IMR-90 (cell line): Measurements from ENCODE around the gene DENND1B. TPM values are rescaled to one million over a fixed set of nuclear protein-coding genes. Genes with fewer than 3 reads are reported as not detected.

Experiments
- ATAC-seq: fragments of 200-7000 bp; cut with Tn5 transposase; 2 replicates; pipeline ENCODE4 v1.9.1; 2020; ENCODE audit warnings: low read depth, mild to moderate bottlenecking, moderate library complexity
- BruUV-seq: library from RNA; stranded (reverse); fragments of 400-500 nt; replicated peaks from 2 replicates; lab custom pipeline; 2021; lab: Mats Ljungman, UMichigan
- CTCF ChIA-PET: fragments of 300-600 bp; formaldehyde crosslinking; extraction: SDS; loops from one replicate; lab custom pipeline; 2021; ENCODE audit warnings: antibody characterized with exemption; lab: Yijun Ruan, JAX
- POLR2A ChIA-PET: fragments of 300-600 bp; sonication (Branson Sonifier 250); formaldehyde crosslinking; loops from one replicate; lab custom pipeline; 2022; ENCODE audit warnings: antibody characterized with exemption; ENCODE audit not compliant: unreplicated experiment; lab: Charles Lee
- DNase-seq: peaks from one replicate; pipeline ENCODE4 v3.0.0; 2013
- H2AFZ ChIP-seq: replicated peaks from 2 replicates; pipeline ENCODE3; 2013; ENCODE audit warnings: low read length, mild to moderate bottlenecking; ENCODE audit not compliant: poor library complexity
- H2AK5ac ChIP-seq: 2 replicates; pipeline ENCODE4 v1.6.1; 2013; ENCODE audit warnings: low read depth, low read length, inconsistent platforms
- H2AK9ac ChIP-seq: replicated peaks from 2 replicates; pipeline ENCODE3; 2013; ENCODE audit warnings: mild to moderate bottlenecking, low read depth, low read length, moderate library complexity; ENCODE audit not compliant: poor library complexity
- H2BK120ac ChIP-seq: 2 replicates; pipeline ENCODE4 v1.6.1; 2013; ENCODE audit warnings: low read depth, low read length, inconsistent platforms
- H2BK15ac ChIP-seq: 3 replicates; pipeline ENCODE4 v1.6.1; 2013; ENCODE audit warnings: low read depth, low read length, inconsistent platforms
- H2BK20ac ChIP-seq: 2 replicates; pipeline ENCODE4 v1.6.1; 2013; ENCODE audit warnings: low read depth, mild to moderate bottlenecking, inconsistent platforms, low read length, moderate library complexity
- H2BK5ac ChIP-seq: 2 replicates; pipeline ENCODE4 v1.6.1; 2013; ENCODE audit warnings: mild to moderate bottlenecking, low read depth, low read length, inconsistent platforms; ENCODE audit not compliant: poor library complexity, severe bottlenecking
- H3K14ac ChIP-seq: replicated peaks from 2 replicates; pipeline ENCODE4 v1.6.1; 2013; ENCODE audit warnings: low read depth, low read length, inconsistent platforms
- H3K18ac ChIP-seq: 2 replicates; pipeline ENCODE4 v1.6.1; 2013; ENCODE audit warnings: low read depth, low read length, control low read depth
- H3K23ac ChIP-seq: 2 replicates; pipeline ENCODE4 v1.6.1; 2013; ENCODE audit warnings: low read depth, low read length, inconsistent platforms
- H3K27ac ChIP-seq: 2 replicates; pipeline ENCODE4 v1.5.1; 2013; ENCODE audit warnings: mild to moderate bottlenecking, control low read depth, low read length; ENCODE audit not compliant: insufficient read depth
- H3K27me3 ChIP-seq: 2 replicates; pipeline ENCODE4 v1.6.1; 2013; ENCODE audit warnings: low read length; ENCODE audit not compliant: control insufficient read depth, insufficient read depth
- H3K36me3 ChIP-seq: 2 replicates; pipeline ENCODE4 v1.6.1; 2013; ENCODE audit warnings: low read length, mixed read lengths; ENCODE audit not compliant: control insufficient read depth, insufficient read depth
- H3K4ac ChIP-seq: 2 replicates; pipeline ENCODE4 v1.6.1; 2013; ENCODE audit warnings: low read depth, low read length, inconsistent platforms
- H3K4me1 ChIP-seq: 2 replicates; pipeline ENCODE4 v1.6.1; 2013; ENCODE audit warnings: low read length, mixed read lengths; ENCODE audit not compliant: control insufficient read depth, insufficient read depth
- H3K4me2 ChIP-seq: 2 replicates; pipeline ENCODE4 v1.6.1; 2013; ENCODE audit warnings: low read depth, mild to moderate bottlenecking, control low read depth, low read length, moderate library complexity
- H3K4me3 ChIP-seq: 2 replicates; pipeline ENCODE4 v1.5.1; 2013; ENCODE audit warnings: low read depth, mild to moderate bottlenecking, control low read depth, low read length, moderate library complexity; ENCODE audit not compliant: insufficient read depth
- H3K56ac ChIP-seq: 2 replicates; pipeline ENCODE4 v1.6.1; 2013; ENCODE audit warnings: low read length, inconsistent platforms; ENCODE audit not compliant: insufficient read depth; ENCODE audit errors: extremely low read depth
- H3K79me1 ChIP-seq, 2 experiments: 2 replicates each; pipeline ENCODE4 v1.6.1; 2013; ENCODE audit warnings: low read length in 2 of 2, inconsistent platforms in 1 of 2, low read depth in 1 of 2
- H3K9ac ChIP-seq: 2 replicates; pipeline ENCODE4 v1.6.1; 2013; ENCODE audit warnings: low read depth, low read length, control low read depth
- H3K9me1 ChIP-seq: 2 replicates; pipeline ENCODE4 v1.6.1; 2013; ENCODE audit warnings: low read length, inconsistent platforms; ENCODE audit not compliant: insufficient read depth
- H3K9me3 ChIP-seq: 2 replicates; pipeline ENCODE4 v1.6.1; 2013; ENCODE audit warnings: low read length; ENCODE audit not compliant: control insufficient read depth, insufficient read depth
- H4K20me1 ChIP-seq: 2 replicates; pipeline ENCODE4 v1.6.1; 2013; ENCODE audit warnings: low read length, inconsistent platforms; ENCODE audit not compliant: insufficient read depth
- H4K5ac ChIP-seq: 2 replicates; pipeline ENCODE4 v1.6.1; 2013; ENCODE audit warnings: mild to moderate bottlenecking, low read depth, low read length, control low read depth
- H4K8ac ChIP-seq, 2 experiments: 2 replicates each; pipeline ENCODE4 v1.6.1; 2013; ENCODE audit warnings: low read depth in 2 of 2, low read length in 2 of 2, control low read depth in 1 of 2, inconsistent platforms in 1 of 2
- H4K91ac ChIP-seq: 2 replicates; pipeline ENCODE4 v1.6.1; 2013; ENCODE audit warnings: low read depth, low read length, inconsistent platforms; ENCODE audit not compliant: insufficient read depth
- CHD1 ChIP-seq: IDR thresholded peaks from 2 replicates; pipeline ENCODE4 v1.6.1; 2012; ENCODE audit warnings: low read depth, low read length, improper control_type of control experiment
- ELK1 ChIP-seq: fragments of 150-350 bp; IDR thresholded peaks from 2 replicates; pipeline ENCODE4 v1.6.1; 2016; ENCODE audit warnings: low read depth, mild to moderate bottlenecking, low read length, moderate library complexity, borderline replicate concordance
- FOS ChIP-seq: fragments of 150-350 bp; IDR thresholded peaks from 2 replicates; pipeline ENCODE4 v1.6.1; 2016; ENCODE audit warnings: low read depth, low read length
- MAZ ChIP-seq: IDR thresholded peaks from 2 replicates; pipeline ENCODE4 v1.6.1; 2012; ENCODE audit warnings: low read depth, mild to moderate bottlenecking, low read length, improper control_type of control experiment, moderate library complexity, borderline replicate concordance
- MXI1 ChIP-seq: IDR thresholded peaks from 2 replicates; pipeline ENCODE4 v1.6.1; 2012; ENCODE audit warnings: low read depth, mild to moderate bottlenecking, low read length, moderate library complexity, borderline replicate concordance
- NFE2L2 ChIP-seq: fragments of 150-350 bp; IDR thresholded peaks from 2 replicates; pipeline ENCODE4 v1.6.1; 2016; ENCODE audit warnings: low read depth, mild to moderate bottlenecking, low read length
- RAD21 ChIP-seq: IDR thresholded peaks from 2 replicates; pipeline ENCODE4 v1.6.1; 2012; ENCODE audit warnings: low read length, improper control_type of control experiment
- RCOR1 ChIP-seq: IDR thresholded peaks from 2 replicates; pipeline ENCODE4 v1.6.1; 2012; ENCODE audit warnings: mild to moderate bottlenecking, low read length, improper control_type of control experiment; ENCODE audit not compliant: insufficient replicate concordance
- RFX5 ChIP-seq: IDR thresholded peaks from 2 replicates; pipeline ENCODE4 v1.8.0; 2012; ENCODE audit warnings: low read depth, mild to moderate bottlenecking, low read length, moderate library complexity
- SMC3 ChIP-seq: fragments of 150-350 bp; IDR thresholded peaks from 2 replicates; pipeline ENCODE4 v1.6.1; 2016; ENCODE audit warnings: low read depth, mild to moderate bottlenecking, antibody characterized with exemption, low read length, moderate library complexity
- USF2 ChIP-seq: fragments of 150-350 bp; IDR thresholded peaks from 2 replicates; pipeline ENCODE4 v1.6.1; 2017; ENCODE audit warnings: mild to moderate bottlenecking, antibody characterized with exemption, low read length, low read depth
- WGBS, 2 experiments: methylation state at CpG; one replicate each; pipeline versions ENCODE4 v1.1.5 to v1.1.7; 2013; ENCODE audit warnings: missing lambda C conversion rate in 2 of 2; ENCODE audit not compliant: insufficient read length in 1 of 2; ENCODE audit errors: extremely low coverage in 2 of 2; 5-methylcytosine and 5-hydroxymethylcytosine counted together
- dilution Hi-C: fragments of 300-500 bp; cut with HindIII; formaldehyde crosslinking; loops from one replicate; pipeline ENCODE4 v1.14.3; 2018; ENCODE audit warnings: low sequenced_read_pairs; ENCODE audit not compliant: unreplicated experiment
- in situ Hi-C: fragments of 300-500 bp; cut with MboI; formaldehyde crosslinking; loops from 3 replicates; pipeline ENCODE4 v1.14.3; 2019; ENCODE audit warnings: low sequenced_read_pairs, inconsistent platforms, mixed read lengths
- intact Hi-C: fragments of 100-400 bp; cut with micrococcal nuclease; formaldehyde crosslinking; loops from 2 replicates; pipeline ENCODE4 v1.10.0; 2022
- polyA plus RNA-seq, 3 experiments: library from polyadenylated mRNA; depleted of rRNA; stranded (reverse); fragments of >200 nt; gene quantifications; 2 replicates each; pipeline ENCODE4 v1.2.3, GENCODE V29; 2012; ENCODE audit warnings: low replicate concordance in 1 of 3
- total RNA-seq: library from RNA; depleted of rRNA; stranded (reverse); fragments of >200 nt; gene quantifications from 2 replicates; pipeline ENCODE4 v1.2.3, GENCODE V29; 2012

Gene DENND1B
- total and polyA plus RNA-seq, 2 of the 4 experiments (the other 2 are of a cell fraction): 4.0 to 24.2 TPM

- in situ Hi-C loops (no loop called here), intact Hi-C loops (no loop called here), dilution Hi-C loops (no loop called here)
- BruUV-seq: no TSS peak
- peaks cover 9% of the 10 kb centered on the region; the same call in 1 of the 2 replicates for H4K20me1 ChIP-seq
- H3K27me3 ChIP-seq: no peaks in the 10 kb centered on the region
- no peak overlapping the region for H4K8ac ChIP-seq
- H2AK9ac ChIP-seq: no peak overlapping the region
- DNase-seq (no peak), ATAC-seq (no peak)
- CTCF ChIA-PET: interaction anchor here (0.8 kb wide), 1 partner anchor 10 kb away, joined by 3 read pairs; no protein-coding TSS in a partner anchor
- H3K27ac ChIP-seq: no peak overlapping the region
- peaks cover 4% of the 10 kb centered on the region for H3K4me1 ChIP-seq
- no peak overlapping the region for H4K91ac ChIP-seq
- H3K14ac ChIP-seq: no peak overlapping the region
- H2BK20ac ChIP-seq: no peak overlapping the region
- H3K79me1 ChIP-seq: peaks cover 26 to 42% of the 10 kb centered on the region in 2 experiments
- TF ChIP-seq RAD21 (no peak), CHD1 (no peak), MXI1 (no peak), RCOR1 (no peak), MAZ (no peak), NFE2L2 (no peak), ELK1 (no peak), RFX5 (no peak), SMC3 (no peak), USF2 (no peak), FOS (no peak)
- H3K4me3 ChIP-seq: no peak overlapping the region
- no peak overlapping the region for H3K23ac ChIP-seq
- no peak overlapping the region for H3K4me2 ChIP-seq
- no peaks in the 10 kb centered on the region for H3K36me3 ChIP-seq
- POLR2A ChIA-PET: no interaction called here
- no peak overlapping the region for H3K18ac ChIP-seq
- no peak overlapping the region for H3K56ac ChIP-seq
- H4K5ac ChIP-seq: no peak overlapping the region
- H3K9me1 ChIP-seq: peaks cover 4% of the 10 kb centered on the region
- H2BK120ac ChIP-seq: no peak overlapping the region
- no peak overlapping the region for H3K4ac ChIP-seq
- no CpG with 5 or more reads among the region's 2 CpGs for WGBS, 2 experiments
- no peak overlapping the region for H2AK5ac ChIP-seq
- no peak overlapping the region for H2BK15ac ChIP-seq
- H3K9me3 ChIP-seq: 0 out of 2 replicates have a peak, but pooled peaks cover 2% of the 10 kb centered on the region
- no peak overlapping the region for H2AFZ ChIP-seq
- no peak overlapping the region for H3K9ac ChIP-seq
- no peak overlapping the region for H2BK5ac ChIP-seq
Measured at GRCh38 chr1:197740992-197741391, 34.3 kb downstream of the DENND1B start.
